Right cardiac atrium (tissue), 5 donors: ENCODE results near the gene USP7. TPM values are rescaled to one million over a fixed set of nuclear protein-coding genes. Genes with fewer than 3 reads are reported as not detected.

Experiments
- ATAC-seq, 2 donors: fragments of 200-7000 bp; cut with Tn5 transposase; one replicate each; pipeline versions ENCODE4 v1.8.0 to v1.9.1; 2020; ENCODE audit warnings: moderate library complexity in 2 of 2, mild to moderate bottlenecking in 1 of 2
- DNase-seq, 3 donors: peaks; one replicate each; pipeline ENCODE4 v3.0.0-alpha.2; 2020
- H3K27ac ChIP-seq: one replicate; pipeline ENCODE4 v1.5.1; 2013; ENCODE audit warnings: mild to moderate bottlenecking, low read length, control low read depth, moderate library complexity
- H3K27me3 ChIP-seq: one replicate; pipeline ENCODE4 v1.6.1; 2013; ENCODE audit not compliant: control insufficient read depth, insufficient read depth
- H3K4me1 ChIP-seq: one replicate; pipeline ENCODE4 v1.6.1; 2013; ENCODE audit warnings: low read length; ENCODE audit not compliant: control insufficient read depth, insufficient read depth
- H3K4me3 ChIP-seq: one replicate; pipeline ENCODE4 v1.5.1; 2013; ENCODE audit warnings: low read length, control low read depth
- H3K9me3 ChIP-seq: one replicate; pipeline ENCODE4 v1.6.1; 2013; ENCODE audit warnings: low read length; ENCODE audit not compliant: control insufficient read depth
- WGBS: extraction: QIAGEN DNeasy Blood & Tissue Kit; methylation state at CpG from one replicate; pipeline ENCODE4 v1.1.7; 2013; 5-methylcytosine and 5-hydroxymethylcytosine counted together
- intact Hi-C, 4 donors: fragments of 100-400 bp; cut with DNase I; formaldehyde crosslinking; loops; one replicate each; pipeline versions ENCODE4 v1.11.0 to v1.14.0; 2022 to 2023
- polyA plus RNA-seq: library from polyadenylated mRNA; stranded (reverse); fragments of 200-250 nt; gene quantifications from one replicate; pipeline ENCODE4 v1.2.3, GENCODE V29; 2013
- total RNA-seq, 4 donors: library from RNA; stranded (reverse); fragmentation: NEBNext Ultra II Directional; extraction: Animal tissue kit (Norgen Biotek cat#: 25700); gene quantifications; one replicate each; pipeline ENCODE4 v1.2.1, GENCODE V29; 2021
- donor health status: healthy with polysubstance abuse.
- donor health status: DM: no; HTN: yes; CAD: no.
- donor health status: DM: no; HTN: no; CAD: no.
- donor health status: DM: no; HTN: yes; CAD: no; lungs with severe emphysema.
- donor health status: DM: yes; HTN: yes; CAD: no.

The USP7 gene
- total and polyA plus RNA-seq, 5 donors: 25.1 to 83.3 (median 68.1) TPM

GRCh38 chr16:8865145-8865882, 98.4 kb downstream of the USP7 start:
- 81% methylated on average over 14 of the region's 14 CpGs for WGBS
- Histone ChIP-seq H3K27me3 (no peaks in the 10 kb centered on the region), H3K4me1 (peaks cover 31% of the 10 kb centered on the region), H3K9me3 (no peaks in the 10 kb centered on the region), H3K27ac (peak overlapping the region; percentile 25), H3K4me3 (no peak overlapping the region)
- ATAC-seq: no peak
- DNase-seq: peak in 2 of 3 donors; percentile 39 to 40
- intact Hi-C loops: loop anchor here in 1 of 4 donors (10.0 kb wide), 1 partner anchor 71 kb away; the partner anchor contains the start of genes PMM2 and TMEM186

GRCh38 chr16:8864480-8865110, 99.1 kb downstream of the USP7 start:
- no peak overlapping the region for H3K4me3 ChIP-seq
- peaks cover 31% of the 10 kb centered on the region for H3K4me1 ChIP-seq
- intact Hi-C loops: loop anchor here in 1 of 4 donors (10.0 kb wide), 1 partner anchor 70 kb away; the partner anchor contains the start of genes PMM2 and TMEM186

GRCh38 chr16:8863594-8864424, 99.9 kb downstream of the USP7 start:
- Histone ChIP-seq H3K4me3 (no peak overlapping the region), H3K9me3 (no peaks in the 10 kb centered on the region), H3K4me1 (peaks cover 29% of the 10 kb centered on the region), H3K27ac (peak overlapping the region; percentile 11), H3K27me3 (no peaks in the 10 kb centered on the region)
- DNase-seq (peak; percentile 71 to 83 (median 83)), ATAC-seq (peak; percentile 30 to 42)
- WGBS: 63% methylated on average over 17 of the region's 17 CpGs
- intact Hi-C loops: loop anchor here in 1 of 4 donors (10.0 kb wide), 1 partner anchor 69 kb away; the partner anchor contains the start of genes PMM2 and TMEM186

More at GRCh38 chr16:8864480-8865110, 99.1 kb downstream of the USP7 start:
- DNase-seq (peak; percentile 55 to 79 (median 68)), ATAC-seq (peak in 1 of 2 donors; percentile 2)
- no peaks in the 10 kb centered on the region for H3K9me3 ChIP-seq
- no peaks in the 10 kb centered on the region for H3K27me3 ChIP-seq
- H3K27ac ChIP-seq: peak overlapping the region; percentile 51
- 28% methylated on average over 13 of the region's 13 CpGs for WGBS

- H3K4me3 ChIP-seq: no peak overlapping the region
- no peaks in the 10 kb centered on the region for H3K27me3 ChIP-seq
- intact Hi-C loops: loop anchor here in 1 of 4 donors (10.0 kb wide), 1 partner anchor 68 kb away; the partner anchor contains the start of genes PMM2 and TMEM186
- ATAC-seq (no peak), DNase-seq (peak in 2 of 3 donors; percentile 53 to 60)
- WGBS: 75% methylated on average over 14 of the region's 14 CpGs
- H3K9me3 ChIP-seq: no peaks in the 10 kb centered on the region
- peak overlapping the region; percentile 53 for H3K27ac ChIP-seq
- peaks cover 29% of the 10 kb centered on the region for H3K4me1 ChIP-seq
Measured at GRCh38 chr16:8862309-8863130, 101.2 kb downstream of the USP7 start.

- intact Hi-C loops: loop anchor here in 1 of 4 donors (10.0 kb wide), 1 partner anchor 67 kb away; the partner anchor contains the start of genes PMM2 and TMEM186
- Histone ChIP-seq H3K4me3 (no peak overlapping the region), H3K27me3 (no peaks in the 10 kb centered on the region), H3K4me1 (peaks cover 29% of the 10 kb centered on the region), H3K9me3 (no peaks in the 10 kb centered on the region), H3K27ac (peak overlapping the region; percentile 75)
- peak; percentile 72 to 85 (median 79) for DNase-seq
- WGBS: 67% methylated on average over 14 of the region's 14 CpGs
- peak; percentile 56 to 63 for ATAC-seq
Measured at GRCh38 chr16:8861563-8862308, 102.0 kb downstream of the USP7 start.

- H3K4me1 ChIP-seq: peaks cover 22% of the 10 kb centered on the region
- H3K27me3 ChIP-seq: no peaks in the 10 kb centered on the region
- H3K9me3 ChIP-seq: no peaks in the 10 kb centered on the region
- DNase-seq (peak; percentile 65 to 74 (median 66)), ATAC-seq (peak; percentile 12 to 18)
- 55% methylated on average over 25 of the region's 25 CpGs for WGBS
- H3K4me3 ChIP-seq: no peak overlapping the region
- intact Hi-C loops: loop anchor here in 1 of 4 donors (10.0 kb wide), 1 partner anchor 65 kb away; the partner anchor contains the start of genes PMM2 and TMEM186
- H3K27ac ChIP-seq: peak overlapping the region; percentile 37
Measured at GRCh38 chr16:8859913-8860881, 103.5 kb downstream of the USP7 start.

- no peak for ATAC-seq
- H3K27ac ChIP-seq: no peak overlapping the region
- WGBS: 86% methylated on average over 31 of the region's 31 CpGs
- peaks cover 18% of the 10 kb centered on the region for H3K4me1 ChIP-seq
- intact Hi-C loops: no loop called here
- DNase-seq: peak in 1 of 3 donors; percentile 31
- H3K4me3 ChIP-seq: no peak overlapping the region
- no peaks in the 10 kb centered on the region for H3K9me3 ChIP-seq
- no peaks in the 10 kb centered on the region for H3K27me3 ChIP-seq
Measured at GRCh38 chr16:8858994-8859912, 104.5 kb downstream of the USP7 start.

- WGBS: 70% methylated on average over 5 of the region's 5 CpGs
- Histone ChIP-seq H3K27ac (no peak overlapping the region), H3K27me3 (no peaks in the 10 kb centered on the region), H3K9me3 (no peaks in the 10 kb centered on the region), H3K4me3 (no peak overlapping the region), H3K4me1 (peaks cover 2% of the 10 kb centered on the region)
- intact Hi-C loops: no loop called here
- no peak for ATAC-seq
- DNase-seq: peak in 1 of 3 donors; percentile 32
Measured at GRCh38 chr16:8855972-8856371, 107.7 kb downstream of the USP7 start.
